Kidney (tissue), 14 donors: Measurements from ENCODE around the gene CTIF. TPM values are rescaled to one million over a fixed set of nuclear protein-coding genes. Genes with fewer than 3 reads are reported as not detected.

ENCODE experiments used
- DNase-seq, 5 donors: peaks; one replicate each; pipeline ENCODE4 v3.0.0-alpha.2; 2013 to 2020
- FAIRE-seq: peaks from 2 replicates; lab custom pipeline; 2012; peaks lifted over from hg19 to GRCh38; lab: Jason Lieb, UNC
- H3K27ac ChIP-seq, 2 donors: one replicate each; pipeline ENCODE4 v1.7.0; 2013; ENCODE audit warnings: low read depth in 2 of 2, low read length in 2 of 2, inconsistent platforms in 1 of 2
- H3K27me3 ChIP-seq: one replicate; pipeline ENCODE4 v1.7.1; 2013; ENCODE audit warnings: low read length, inconsistent platforms; ENCODE audit not compliant: control insufficient read depth, insufficient read depth
- H3K36me3 ChIP-seq, 3 donors: one replicate each; pipeline versions ENCODE4 v1.7.0 to v1.7.1; 2013; ENCODE audit warnings: low read length in 3 of 3, control low read depth in 1 of 3, inconsistent platforms in 1 of 3; ENCODE audit not compliant: insufficient read depth in 3 of 3, control insufficient read depth in 2 of 3
- H3K4me1 ChIP-seq, 3 donors: one replicate each; pipeline versions ENCODE4 v1.7.0 to v1.7.1; 2013; ENCODE audit warnings: low read length in 3 of 3, inconsistent platforms in 1 of 3, low read depth in 1 of 3; ENCODE audit not compliant: control insufficient read depth in 2 of 3, insufficient read depth in 2 of 3
- H3K4me3 ChIP-seq, 3 donors: one replicate each; pipeline versions ENCODE4 v1.7.0 to v1.8.1; 2013; ENCODE audit warnings: low read length in 3 of 3, control low read depth in 1 of 3, inconsistent platforms in 1 of 3
- H3K9ac ChIP-seq, 3 donors: one replicate each; pipeline versions ENCODE4 v1.7.0 to v1.7.1; 2013; ENCODE audit warnings: low read length in 3 of 3, control low read depth in 1 of 3, inconsistent platforms in 1 of 3
- H3K9me3 ChIP-seq, 3 donors: one replicate each; pipeline versions ENCODE4 v1.7.0 to v1.7.1; 2013; ENCODE audit warnings: low read length in 3 of 3, control low read depth in 1 of 3, inconsistent platforms in 1 of 3; ENCODE audit not compliant: control insufficient read depth in 2 of 3, insufficient read depth in 1 of 3
- CTCF ChIP-seq: IDR thresholded peaks from 3 replicates; pipeline ENCODE4 v1.5.1; 2012; ENCODE audit warnings: mild to moderate bottlenecking, moderate library complexity, borderline replicate concordance; ENCODE audit not compliant: insufficient read depth; ENCODE audit errors: extremely low read depth
- intact Hi-C: fragments of 100-400 bp; cut with DNase I; formaldehyde crosslinking; loops from one replicate; pipeline ENCODE4 v1.11.1; 2022
- polyA plus RNA-seq: library from polyadenylated mRNA; stranded (reverse); fragments of 350-450 nt; fragmentation: Illumina TruSeq; extraction: RNeasy Lipid Tissue Mini Kit (QIAGEN cat#74804); gene quantifications from one replicate; pipeline ENCODE4 v1.2.3, GENCODE V29; 2014; ENCODE audit warnings: low read depth, low replicate concordance; ENCODE audit not compliant: insufficient read depth
- total RNA-seq: library from RNA; stranded (reverse); fragmentation: NEBNext Ultra II Directional; extraction: Animal tissue kit (Norgen Biotek cat#: 25700); gene quantifications from one replicate; pipeline ENCODE4 v1.2.1, GENCODE V29; 2021
- donor health status: control.
- donor health status: control.
- donor health status: control.
- donor health status: control.
- donor health status: control.
- donor health status: DM: yes; HTN: yes; CAD: no.
- donor health status: Normal renal cell carcinoma (clear cell type).

Gene CTIF
- total and polyA plus RNA-seq, 2 donors from 2014 or later, result 37.3 to 41.9 TPM

- H3K4me1 ChIP-seq, result peaks cover 7 to 27% (median 12%) of the 10 kb centered on the region in 3 donors
- H3K9ac ChIP-seq, result no peak overlapping the region
- intact Hi-C loops, result loop anchor here (10.0 kb wide), 1 partner anchor 61 kb away; no protein-coding TSS in a partner anchor
These were observed 295.0 kb downstream of the CTIF start for GRCh38 chr18:48833701-48834412.

DNA sequence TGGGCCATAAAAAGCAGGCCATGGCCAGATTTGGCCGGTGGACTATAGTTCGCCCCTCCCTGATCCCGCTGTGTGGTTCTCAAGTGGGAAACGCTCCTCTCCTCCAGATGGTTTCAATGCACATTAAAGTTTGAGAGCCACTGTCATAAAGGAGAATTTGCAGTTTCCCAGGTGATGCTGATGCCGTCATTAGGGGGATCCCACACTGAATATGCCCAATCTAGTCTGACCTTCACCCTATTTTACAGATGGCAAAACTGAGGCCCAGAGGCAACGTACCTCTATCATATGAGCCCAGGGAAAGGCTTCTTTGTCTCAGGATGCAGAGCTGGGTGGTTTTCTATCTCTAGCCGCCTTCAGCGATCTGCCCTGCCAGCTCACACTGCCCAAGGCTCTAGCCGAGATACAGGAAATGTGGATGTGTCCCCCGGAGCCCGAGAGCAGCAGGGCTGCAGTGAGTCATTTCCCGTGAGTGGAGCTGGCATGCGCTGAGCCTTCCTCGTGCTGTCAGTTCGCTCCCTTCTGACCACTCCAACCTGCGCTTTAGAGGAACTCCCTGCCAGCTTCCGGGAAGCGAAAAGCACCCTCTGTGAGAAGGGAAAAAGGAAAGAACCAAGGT lies 295.7 kb downstream of the CTIF start:
- FAIRE-seq (no peak), DNase-seq (peak in 3 of 5 donors; percentile 42 to 94 (median 74))
- Histone ChIP-seq H3K27me3 (no peaks in the 10 kb centered on the region), H3K4me1 (peaks cover 5 to 30% (median 7%) of the 10 kb centered on the region in 3 donors), H3K36me3 (no peaks in the 10 kb centered on the region), H3K9ac (no peak overlapping the region), H3K27ac (no peak overlapping the region), H3K4me3 (no peak overlapping the region), H3K9me3 (no peaks in the 10 kb centered on the region)
- intact Hi-C loops, result loop anchor here (10.0 kb wide), 1 partner anchor 60 kb away; no protein-coding TSS in a partner anchor
- TF ChIP-seq CTCF, result no peak

More at GRCh38 chr18:48833701-48834412, 295.0 kb downstream of the CTIF start:
- FAIRE-seq (no peak), DNase-seq (peak in 3 of 5 donors; percentile 40 to 68 (median 42))
- H3K27ac ChIP-seq, result no peak overlapping the region
- H3K9me3 ChIP-seq, result no peaks in the 10 kb centered on the region
- H3K36me3 ChIP-seq, result no peaks in the 10 kb centered on the region
- no peaks in the 10 kb centered on the region for H3K27me3 ChIP-seq
- no peak for TF ChIP-seq CTCF
- H3K4me3 ChIP-seq, result no peak overlapping the region

DNA sequence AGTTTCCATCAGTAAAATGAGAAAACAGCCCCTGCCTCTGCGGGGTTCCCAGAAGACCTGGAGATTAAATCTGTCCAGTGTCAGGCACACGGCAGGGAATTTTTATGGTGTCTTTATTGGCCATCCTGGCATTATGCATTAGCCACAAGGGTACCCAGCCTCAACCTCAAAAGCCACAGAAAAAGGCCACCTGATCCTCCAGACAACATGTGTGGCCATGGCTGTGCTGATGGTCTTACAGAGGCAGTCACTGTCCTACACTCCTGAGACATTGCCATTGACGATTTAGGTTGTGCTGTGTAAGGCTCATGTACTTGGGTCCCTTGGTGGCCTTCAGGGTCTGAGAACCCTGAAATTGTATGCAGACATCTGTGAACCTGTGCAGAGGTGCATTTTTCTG lies 296.3 kb downstream of the CTIF start:
- Histone ChIP-seq H3K4me3 (no peak overlapping the region), H3K4me1 (peaks cover 4 to 30% (median 5%) of the 10 kb centered on the region in 3 donors), H3K27me3 (no peaks in the 10 kb centered on the region), H3K27ac (no peak overlapping the region), H3K9ac (no peak overlapping the region), H3K9me3 (no peaks in the 10 kb centered on the region), H3K36me3 (no peaks in the 10 kb centered on the region)
- TF ChIP-seq CTCF, result no peak
- FAIRE-seq, result no peak
- intact Hi-C loops, result loop anchor here (10.0 kb wide), 1 partner anchor 60 kb away; no protein-coding TSS in a partner anchor
- peak in 2 of 5 donors; percentile 13 to 27 for DNase-seq
